ENCODE data around the gene CHCHD6. TPM values are rescaled to one million over a fixed set of nuclear protein-coding genes. Genes with fewer than 3 reads are reported as not detected.

The CHCHD6 gene
- total RNA-seq, 1 experiment from 2014 or later: 40.9 TPM

GRCh38 chr3:126932188-126932931 is 228.3 kb downstream of the CHCHD6 start:
- no peak for DNase-seq (ENCODE audit: low spot score)
- no peaks in the 10 kb centered on the region for H3K9me3 Mint-ChIP-seq
- CTCF ChIA-PET: interaction anchor here (1.0 kb wide), 1 partner anchor 180 kb away, joined by 3 read pairs; no protein-coding TSS in a partner anchor

GRCh38 chr3:126934031-126934531 is 230.0 kb downstream of the CHCHD6 start:
- Mint-ChIP-seq H3K4me3 (no peak overlapping the region), H3K27me3 (ENCODE audit: low read depth) (no peaks in the 10 kb centered on the region), H3K27ac (no peak overlapping the region), H3K36me3 (no peaks in the 10 kb centered on the region), H3K4me1 (peaks cover 1% of the 10 kb centered on the region), H3K9me3 (no peaks in the 10 kb centered on the region)
- TF ChIP-seq GTF2I (CRISPR knock-in tag; conservative IDR thresholded peaks at IDR 0.05) (no peak), CBFB (CRISPR knock-in tag; IDR thresholded peaks at IDR 0.05; ENCODE audit: low read depth) (no peak), IRF2 (CRISPR knock-in tag; IDR thresholded peaks at IDR 0.05; ENCODE audit: borderline replicate concordance, low read depth) (no peak), ZNF317 (CRISPR knock-in tag; IDR thresholded peaks at IDR 0.05; ENCODE audit: borderline replicate concordance, low read depth) (no peak), ZNF121 (CRISPR knock-in tag; IDR thresholded peaks at IDR 0.05) (no peak), TEAD4 (CRISPR knock-in tag; IDR thresholded peaks at IDR 0.05) (no peak), MXD4 (CRISPR knock-in tag; IDR thresholded peaks at IDR 0.05; ENCODE audit: borderline replicate concordance) (no peak), ZNF416 (CRISPR knock-in tag; IDR thresholded peaks at IDR 0.05) (no peak)
- TF ChIP-seq, protein P1, sequence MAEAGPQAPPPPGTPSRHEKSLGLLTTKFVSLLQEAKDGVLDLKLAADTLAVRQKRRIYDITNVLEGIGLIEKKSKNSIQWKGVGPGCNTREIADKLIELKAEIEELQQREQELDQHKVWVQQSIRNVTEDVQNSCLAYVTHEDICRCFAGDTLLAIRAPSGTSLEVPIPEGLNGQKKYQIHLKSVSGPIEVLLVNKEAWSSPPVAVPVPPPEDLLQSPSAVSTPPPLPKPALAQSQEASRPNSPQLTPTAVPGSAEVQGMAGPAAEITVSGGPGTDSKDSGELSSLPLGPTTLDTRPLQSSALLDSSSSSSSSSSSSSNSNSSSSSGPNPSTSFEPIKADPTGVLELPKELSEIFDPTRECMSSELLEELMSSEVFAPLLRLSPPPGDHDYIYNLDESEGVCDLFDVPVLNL (CRISPR knock-in tag; IDR thresholded peaks at IDR 0.05; ENCODE audit: borderline replicate concordance, low read depth): no peak
- ChIA-PET CTCF (interaction anchor here (0.6 kb wide), 1 partner anchor 50 kb away, joined by 4 read pairs; no protein-coding TSS in a partner anchor), POLR2A (no interaction called here)
- DNase-seq (ENCODE audit: low spot score) (no peak), ATAC-seq (no peak)

More at GRCh38 chr3:126932188-126932931, 228.3 kb downstream of the CHCHD6 start:
- no peaks in the 10 kb centered on the region for H3K36me3 Mint-ChIP-seq
- no peaks in the 10 kb centered on the region for H3K27me3 Mint-ChIP-seq (ENCODE audit: low read depth)
- no peak for ATAC-seq
- TF ChIP-seq, protein P2, sequence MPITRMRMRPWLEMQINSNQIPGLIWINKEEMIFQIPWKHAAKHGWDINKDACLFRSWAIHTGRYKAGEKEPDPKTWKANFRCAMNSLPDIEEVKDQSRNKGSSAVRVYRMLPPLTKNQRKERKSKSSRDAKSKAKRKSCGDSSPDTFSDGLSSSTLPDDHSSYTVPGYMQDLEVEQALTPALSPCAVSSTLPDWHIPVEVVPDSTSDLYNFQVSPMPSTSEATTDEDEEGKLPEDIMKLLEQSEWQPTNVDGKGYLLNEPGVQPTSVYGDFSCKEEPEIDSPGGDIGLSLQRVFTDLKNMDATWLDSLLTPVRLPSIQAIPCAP (CRISPR knock-in tag; IDR thresholded peaks at IDR 0.05): no peak
- H3K4me1 Mint-ChIP-seq: peaks cover 4% of the 10 kb centered on the region; the same call in 1 of the 2 replicates
- H3K27ac Mint-ChIP-seq: no peak overlapping the region
- H3K4me3 Mint-ChIP-seq: no peak overlapping the region
- POLR2A ChIA-PET: no interaction called here

- DNase-seq (ENCODE audit: low spot score): no peak
- peaks cover 6% of the 10 kb centered on the region for H3K4me1 Mint-ChIP-seq
- H3K27me3 Mint-ChIP-seq (ENCODE audit: low read depth): no peaks in the 10 kb centered on the region
- ATAC-seq: no peak
- H3K9me3 Mint-ChIP-seq: no peaks in the 10 kb centered on the region
- no peaks in the 10 kb centered on the region for H3K36me3 Mint-ChIP-seq
- ChIA-PET CTCF (interaction anchor here (0.6 to 1.1 kb wide), 3 partner anchors 49 to 183 kb away, joined by 3 to 4 read pairs (median 3); no protein-coding TSS in a partner anchor), POLR2A (no interaction called here)
- H3K4me3 Mint-ChIP-seq: no peak overlapping the region
- no peak overlapping the region for H3K27ac Mint-ChIP-seq
- TF ChIP-seq, protein P3, sequence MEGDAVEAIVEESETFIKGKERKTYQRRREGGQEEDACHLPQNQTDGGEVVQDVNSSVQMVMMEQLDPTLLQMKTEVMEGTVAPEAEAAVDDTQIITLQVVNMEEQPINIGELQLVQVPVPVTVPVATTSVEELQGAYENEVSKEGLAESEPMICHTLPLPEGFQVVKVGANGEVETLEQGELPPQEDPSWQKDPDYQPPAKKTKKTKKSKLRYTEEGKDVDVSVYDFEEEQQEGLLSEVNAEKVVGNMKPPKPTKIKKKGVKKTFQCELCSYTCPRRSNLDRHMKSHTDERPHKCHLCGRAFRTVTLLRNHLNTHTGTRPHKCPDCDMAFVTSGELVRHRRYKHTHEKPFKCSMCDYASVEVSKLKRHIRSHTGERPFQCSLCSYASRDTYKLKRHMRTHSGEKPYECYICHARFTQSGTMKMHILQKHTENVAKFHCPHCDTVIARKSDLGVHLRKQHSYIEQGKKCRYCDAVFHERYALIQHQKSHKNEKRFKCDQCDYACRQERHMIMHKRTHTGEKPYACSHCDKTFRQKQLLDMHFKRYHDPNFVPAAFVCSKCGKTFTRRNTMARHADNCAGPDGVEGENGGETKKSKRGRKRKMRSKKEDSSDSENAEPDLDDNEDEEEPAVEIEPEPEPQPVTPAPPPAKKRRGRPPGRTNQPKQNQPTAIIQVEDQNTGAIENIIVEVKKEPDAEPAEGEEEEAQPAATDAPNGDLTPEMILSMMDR (IDR thresholded peaks at IDR 0.05): no peak
- TF ChIP-seq ZNF281 (CRISPR knock-in tag; IDR thresholded peaks at IDR 0.05) (no peak), EMX1 (CRISPR knock-in tag; IDR thresholded peaks at IDR 0.05) (no peak), ETV6 (CRISPR knock-in tag; IDR thresholded peaks at IDR 0.05) (no peak), ZNF532 (CRISPR knock-in tag; IDR thresholded peaks at IDR 0.05; ENCODE audit: borderline replicate concordance) (no peak), AR (CRISPR knock-in tag; IDR thresholded peaks at IDR 0.05) (no peak)
Measured at GRCh38 chr3:126934991-126935390, 231.0 kb downstream of the CHCHD6 start.

Data from WTC11 (cell line).